ENCODE results near the gene HS3ST5.

DNA sequence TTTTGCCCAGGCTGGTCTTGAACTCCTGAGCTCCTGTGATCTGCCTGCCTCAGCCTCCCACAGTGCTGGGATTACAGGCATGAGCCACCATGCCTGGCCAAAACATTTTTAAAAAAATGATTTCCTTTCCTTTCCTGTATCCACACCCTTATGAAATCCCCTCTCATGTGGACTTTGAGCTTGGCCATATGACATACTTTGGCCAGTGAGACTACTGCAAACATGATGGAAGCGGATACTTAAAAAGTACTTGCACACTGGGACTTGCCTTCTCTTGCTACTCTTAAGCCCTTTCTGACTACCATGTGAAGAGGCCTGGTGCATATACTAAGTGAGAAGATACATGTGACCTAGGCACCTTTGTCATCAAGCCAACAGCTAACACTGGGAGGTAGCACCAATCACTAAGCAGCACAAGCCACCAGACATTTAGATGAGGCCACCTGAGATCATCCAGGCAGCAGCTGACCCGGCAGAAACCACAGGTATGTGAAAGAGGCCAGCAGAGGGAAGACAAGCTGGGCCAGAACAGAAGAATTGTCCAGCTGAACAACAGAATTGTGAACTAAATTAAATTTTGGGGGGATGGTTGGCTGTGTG, 293.4 kb downstream of the HS3ST5 start:
- no peak for TF ChIP-seq POLR2A (IDR thresholded peaks at IDR 0.05; ENCODE audit: low read depth, low read length)
- TF ChIP-seq POLR2AphosphoS5 (IDR thresholded peaks at IDR 0.05; ENCODE audit: low read depth, low read length), result no peak
